ENCODE measurements around the gene CBX2. TPM values are rescaled to one million over a fixed set of nuclear protein-coding genes. Genes with fewer than 3 reads are reported as not detected.

Gene CBX2
- total and polyA plus RNA-seq, 2 of the 4 experiments (the other 2 are of a cell fraction), result 2.0 to 3.2 TPM

DNA sequence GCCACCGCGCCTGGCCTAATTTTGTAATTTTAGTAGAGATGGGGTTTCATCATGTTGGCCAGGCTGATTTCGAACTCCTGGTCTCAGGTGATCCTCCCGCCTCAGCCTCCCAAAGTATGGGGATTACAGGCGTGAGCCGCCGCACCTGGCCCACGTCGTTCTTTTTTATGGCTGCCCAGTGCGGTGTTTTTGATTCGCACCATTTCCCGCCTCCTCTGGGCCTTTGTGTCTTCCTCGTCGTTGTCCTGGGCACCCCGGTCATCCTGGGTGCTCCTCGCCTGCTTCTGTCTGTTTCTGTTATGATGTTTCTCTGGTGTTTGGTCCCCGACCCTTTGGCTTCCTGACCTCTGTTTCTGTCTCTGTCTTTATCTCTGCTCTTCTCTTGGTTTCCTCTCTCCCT lies 46.3 kb downstream of the CBX2 start:
- Histone ChIP-seq H3K27ac (ENCODE audit: insufficient read depth, low read length) (no peak overlapping the region), H3K4ac (ENCODE audit: low read depth, low read length) (no peak overlapping the region), H2AFZ (replicated peaks; ENCODE audit: low read length, poor library complexity) (no peak overlapping the region), H3K4me2 (ENCODE audit: low read depth, low read length) (no peak overlapping the region), H3K27me3 (ENCODE audit: control insufficient read depth, insufficient read depth, low read length) (peaks cover 18% of the 10 kb centered on the region), H4K91ac (ENCODE audit: insufficient read depth, low read depth, low read length) (no peak overlapping the region), H4K5ac (ENCODE audit: low read depth, low read length) (no peak overlapping the region), H3K9me1 (ENCODE audit: insufficient read depth, low read length) (peaks cover 16% of the 10 kb centered on the region), H4K8ac (ENCODE audit: low read depth in 2 of 2, low read length in 2 of 2) (no peak overlapping the region), H3K56ac (ENCODE audit: extremely low read depth, insufficient read depth, low read length) (no peak overlapping the region), H2AK9ac (replicated peaks; ENCODE audit: low read depth, low read length, poor library complexity) (no peak overlapping the region), H3K23ac (ENCODE audit: low read depth, low read length) (no peak overlapping the region), H3K9me3 (ENCODE audit: control insufficient read depth, insufficient read depth, low read length) (no peaks in the 10 kb centered on the region), H2BK120ac (ENCODE audit: low read depth, low read length) (no peak overlapping the region), H2BK15ac (ENCODE audit: low read depth, low read length) (no peak overlapping the region), H2BK20ac (ENCODE audit: low read depth, low read length) (no peak overlapping the region), H3K14ac (replicated peaks; ENCODE audit: low read depth, low read length) (no peak overlapping the region), H2BK5ac (ENCODE audit: low read depth, low read length, poor library complexity, severe bottlenecking) (no peak overlapping the region), H3K9ac (ENCODE audit: low read depth, low read length) (no peak overlapping the region), H3K18ac (ENCODE audit: low read depth, low read length) (no peak overlapping the region), H2AK5ac (ENCODE audit: low read depth, low read length) (no peak overlapping the region), H3K4me1 (ENCODE audit: control insufficient read depth, insufficient read depth, low read length) (peaks cover 5% of the 10 kb centered on the region; the same call in 1 of the 2 replicates), H3K36me3 (ENCODE audit: control insufficient read depth, insufficient read depth, low read length) (no peaks in the 10 kb centered on the region), H3K4me3 (ENCODE audit: insufficient read depth, low read depth, low read length) (no peak overlapping the region), H4K20me1 (ENCODE audit: insufficient read depth, low read length) (no peaks in the 10 kb centered on the region), H3K79me1 (ENCODE audit: low read depth in 1 of 2, low read length in 2 of 2) (no peaks in the 10 kb centered on the region)
- ChIA-PET CTCF (no interaction called here), POLR2A (ENCODE audit: unreplicated experiment) (no interaction called here)
- TF ChIP-seq RFX5 (IDR thresholded peaks at IDR 0.05; ENCODE audit: low read depth, low read length) (no peak), SMC3 (IDR thresholded peaks at IDR 0.05; ENCODE audit: low read depth, low read length) (no peak), NFE2L2 (IDR thresholded peaks at IDR 0.05; ENCODE audit: low read depth, low read length) (no peak), RAD21 (IDR thresholded peaks at IDR 0.05; ENCODE audit: low read length) (no peak), FOS (IDR thresholded peaks at IDR 0.05; ENCODE audit: low read depth, low read length) (no peak), CHD1 (IDR thresholded peaks at IDR 0.05; ENCODE audit: low read depth, low read length) (no peak), CEBPB (IDR thresholded peaks at IDR 0.05; ENCODE audit: low read depth, low read length) (no peak), POLR2A (IDR thresholded peaks at IDR 0.05; ENCODE audit: low read depth, low read length) (no peak)
- TF ChIP-seq, protein P1, sequence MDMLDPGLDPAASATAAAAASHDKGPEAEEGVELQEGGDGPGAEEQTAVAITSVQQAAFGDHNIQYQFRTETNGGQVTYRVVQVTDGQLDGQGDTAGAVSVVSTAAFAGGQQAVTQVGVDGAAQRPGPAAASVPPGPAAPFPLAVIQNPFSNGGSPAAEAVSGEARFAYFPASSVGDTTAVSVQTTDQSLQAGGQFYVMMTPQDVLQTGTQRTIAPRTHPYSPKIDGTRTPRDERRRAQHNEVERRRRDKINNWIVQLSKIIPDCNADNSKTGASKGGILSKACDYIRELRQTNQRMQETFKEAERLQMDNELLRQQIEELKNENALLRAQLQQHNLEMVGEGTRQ (IDR thresholded peaks at IDR 0.05; ENCODE audit: low read depth, low read length), result no peak
- DNase-seq, result no peak
- dilution Hi-C loops (cut with HindIII; ENCODE audit: low sequenced_read_pairs, unreplicated experiment), result no loop called here
- WGBS, 2 experiments (ENCODE audit: extremely low coverage in 2 of 2, insufficient read length in 1 of 2), result 87% methylated on average over 6 of the region's 17 CpGs; no CpG with 5 or more reads in 1 of the 2 experiments
- no TSS peak for BruUV-seq (replicated peaks)
- intact Hi-C loops (cut with micrococcal nuclease), result no loop called here
- in situ Hi-C loops (cut with MboI; ENCODE audit: low sequenced_read_pairs), result no loop called here
- ATAC-seq (ENCODE audit: low read depth), result no peak
